HG03378 (cell line): Measurements from ENCODE around the gene PAQR4.

Experiments used
- ATAC-seq: cut with Tn5 transposase; IDR thresholded peaks from one replicate; pipeline ENCODE4 v1.9.1; 2021; ENCODE audit warnings: mild to moderate bottlenecking, moderate library complexity; ENCODE audit not compliant: unreplicated experiment

Gene PAQR4

GRCh38 chr16:2963723-2964474 is 5.2 kb upstream of the PAQR4 start, which contains the start of gene KREMEN2:
TSS of gene KREMEN2 (plus strand) at chr16:2964275. CDS start at chr16:2964521, 246 bp downstream.
- no peak for ATAC-seq

- ATAC-seq = no peak
These were observed 4.4 kb upstream of the PAQR4 start for GRCh38 chr16:2964475-2965336.

GRCh38 chr16:2966043-2966807 is 2.9 kb upstream of the PAQR4 start:
- no peak for ATAC-seq

GRCh38 chr16:2966808-2967191 is 2.3 kb upstream of the PAQR4 start:
- ATAC-seq = no peak

- ATAC-seq = no peak
These were observed 1.9 kb upstream of the PAQR4 start for GRCh38 chr16:2967211-2967631.

GRCh38 chr16:2967721-2968161 is 1.4 kb upstream of the PAQR4 start:
- no peak for ATAC-seq

GRCh38 chr16:2968368-2968737 is 795 bp upstream of the PAQR4 start:
- no peak for ATAC-seq

- no peak for ATAC-seq
These were observed 685 bp downstream of the PAQR4 start for GRCh38 chr16:2969545-2970521.

- no peak for ATAC-seq
These were observed 1.4 kb downstream of the PAQR4 start for GRCh38 chr16:2970563-2970962.

GRCh38 chr16:2971134-2971984 is 2.2 kb downstream of the PAQR4 start:
- ATAC-seq = no peak

- ATAC-seq = no peak
These were observed 3.0 kb downstream of the PAQR4 start for GRCh38 chr16:2971985-2972784.

- ATAC-seq = no peak
These were observed 3.9 kb downstream of the PAQR4 start for GRCh38 chr16:2973093-2973492.

- ATAC-seq = no peak
These were observed 4.6 kb downstream of the PAQR4 start for GRCh38 chr16:2973605-2974318.

GRCh38 chr16:2974319-2975056 is 5.3 kb downstream of the PAQR4 start:
- ATAC-seq = no peak

- no peak for ATAC-seq
These were observed 6.1 kb downstream of the PAQR4 start for GRCh38 chr16:2975161-2975795.

GRCh38 chr16:2976201-2976600 is 7.1 kb downstream of the PAQR4 start:
- no peak for ATAC-seq

GRCh38 chr16:2976673-2977072 is 7.5 kb downstream of the PAQR4 start:
- no peak for ATAC-seq
